Liver (tissue), 3 donors: ENCODE results near the gene GPHA2.
A peak's percentile ranks its signal among the peaks of the same experiment; 100 is the strongest.

Experiments used
- EGR1 ChIP-seq, 2 donors: IDR thresholded peaks; 2 replicates each; pipeline ENCODE4 v1.6.1; 2016 to 2018; ENCODE audit warnings: antibody characterized with exemption in 2 of 2, low read depth in 2 of 2
- RAD21 ChIP-seq, 2 donors: IDR thresholded peaks; 2 replicates each; pipeline ENCODE4 v1.6.1; 2016; ENCODE audit warnings: antibody characterized with exemption in 2 of 2, mild to moderate bottlenecking in 2 of 2
- SP1 ChIP-seq: IDR thresholded peaks from 2 replicates; pipeline ENCODE4 v1.6.1; 2018; ENCODE audit warnings: antibody characterized with exemption, mild to moderate bottlenecking
- TAF1 ChIP-seq: conservative IDR thresholded peaks from 2 replicates; pipeline ENCODE4 v1.6.1; 2016; ENCODE audit warnings: antibody characterized with exemption, mild to moderate bottlenecking
- YY1 ChIP-seq: IDR thresholded peaks from 2 replicates; pipeline ENCODE4 v1.6.1; 2016; ENCODE audit warnings: antibody characterized with exemption, mild to moderate bottlenecking
- TF ChIP-seq, protein P1 (sequence below): fragments of 150-350 bp; IDR thresholded peaks from 2 replicates; pipeline ENCODE4 v1.5.1; 2017; ENCODE audit warnings: improper control_type of control experiment, low read depth, low read length; ENCODE audit not compliant: missing input control
- TF ChIP-seq, protein P2 (sequence below): IDR thresholded peaks from 2 replicates; pipeline ENCODE4 v1.6.1; 2016; ENCODE audit warnings: antibody characterized with exemption
- donor health status: healthy.
- donor health status: healthy.

DNA sequence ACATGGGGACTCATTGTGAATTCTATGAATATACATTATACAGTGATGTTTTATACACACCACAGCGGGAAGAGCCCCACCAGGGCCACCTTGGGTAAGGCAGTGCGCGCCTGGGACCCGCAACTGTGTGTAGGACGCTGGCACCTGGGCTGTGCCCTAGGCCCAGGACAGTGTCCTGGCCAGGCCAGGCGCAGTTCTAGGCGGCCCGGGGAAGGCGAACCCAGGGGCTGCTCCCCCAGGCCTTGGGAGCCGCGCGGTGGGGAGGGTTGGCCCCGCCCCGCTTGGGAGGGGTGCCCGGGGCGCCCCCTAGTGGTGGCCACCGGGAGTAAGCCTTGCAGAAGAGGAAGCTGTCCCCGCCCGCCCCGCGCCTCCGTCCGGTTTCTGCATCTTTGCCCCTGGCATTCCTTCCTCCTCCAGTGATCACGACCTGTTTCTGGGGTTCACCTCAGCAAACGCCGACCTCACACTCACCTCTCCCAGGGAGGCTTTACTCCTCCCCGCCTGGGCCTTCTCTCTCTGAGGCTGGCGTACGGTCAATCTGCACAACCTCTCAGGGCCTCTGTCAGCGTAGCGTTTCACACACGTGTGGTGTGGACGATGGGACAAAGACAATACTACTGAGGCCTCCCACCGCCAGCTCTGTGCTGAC, 47.8 kb downstream of the GPHA2 start:
- TF ChIP-seq SP1 (peak; percentile 38), TAF1 (no peak), YY1 (no peak), EGR1 (IDR thresholded peaks at IDR 0.05; ENCODE audit: low read depth in 2 of 2) (no peak), RAD21 (IDR thresholded peaks at IDR 0.05) (peak; percentile 65 to 80)
- TF ChIP-seq, protein P1, sequence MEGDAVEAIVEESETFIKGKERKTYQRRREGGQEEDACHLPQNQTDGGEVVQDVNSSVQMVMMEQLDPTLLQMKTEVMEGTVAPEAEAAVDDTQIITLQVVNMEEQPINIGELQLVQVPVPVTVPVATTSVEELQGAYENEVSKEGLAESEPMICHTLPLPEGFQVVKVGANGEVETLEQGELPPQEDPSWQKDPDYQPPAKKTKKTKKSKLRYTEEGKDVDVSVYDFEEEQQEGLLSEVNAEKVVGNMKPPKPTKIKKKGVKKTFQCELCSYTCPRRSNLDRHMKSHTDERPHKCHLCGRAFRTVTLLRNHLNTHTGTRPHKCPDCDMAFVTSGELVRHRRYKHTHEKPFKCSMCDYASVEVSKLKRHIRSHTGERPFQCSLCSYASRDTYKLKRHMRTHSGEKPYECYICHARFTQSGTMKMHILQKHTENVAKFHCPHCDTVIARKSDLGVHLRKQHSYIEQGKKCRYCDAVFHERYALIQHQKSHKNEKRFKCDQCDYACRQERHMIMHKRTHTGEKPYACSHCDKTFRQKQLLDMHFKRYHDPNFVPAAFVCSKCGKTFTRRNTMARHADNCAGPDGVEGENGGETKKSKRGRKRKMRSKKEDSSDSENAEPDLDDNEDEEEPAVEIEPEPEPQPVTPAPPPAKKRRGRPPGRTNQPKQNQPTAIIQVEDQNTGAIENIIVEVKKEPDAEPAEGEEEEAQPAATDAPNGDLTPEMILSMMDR = peak; percentile 90
- TF ChIP-seq, protein P2, sequence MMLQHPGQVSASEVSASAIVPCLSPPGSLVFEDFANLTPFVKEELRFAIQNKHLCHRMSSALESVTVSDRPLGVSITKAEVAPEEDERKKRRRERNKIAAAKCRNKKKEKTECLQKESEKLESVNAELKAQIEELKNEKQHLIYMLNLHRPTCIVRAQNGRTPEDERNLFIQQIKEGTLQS = no peak
